Neuron (in vitro differentiated cells): ENCODE data around the gene TXLNG.
A peak's percentile ranks its signal among the peaks of the same experiment; 100 is the strongest.
"Not testable (repeated sequence)": the region's sequence is repeated elsewhere in the genome, so short reads cannot be mapped to it uniquely, and the experiment has no call there.

ENCODE experiments used
- H2AFZ ChIP-seq: one replicate; pipeline ENCODE4 v1.6.1; 2013; ENCODE audit warnings: low read depth, mild to moderate bottlenecking, inconsistent platforms, low read length, moderate library complexity
- H3K27me3 ChIP-seq: one replicate; pipeline ENCODE4 v1.6.1; 2013; ENCODE audit warnings: low read length; ENCODE audit not compliant: insufficient read depth
- H3K36me3 ChIP-seq: one replicate; pipeline ENCODE4 v1.6.1; 2013; ENCODE audit warnings: low read length; ENCODE audit not compliant: insufficient read depth
- H3K4me1 ChIP-seq: one replicate; pipeline ENCODE4 v1.6.1; 2013; ENCODE audit warnings: low read length; ENCODE audit not compliant: insufficient read depth
- H3K4me3 ChIP-seq: 2 replicates; pipeline ENCODE4 v1.5.1; 2013; ENCODE audit warnings: mild to moderate bottlenecking, low read length, moderate library complexity
- H3K9me3 ChIP-seq: one replicate; pipeline ENCODE4 v1.6.1; 2013; ENCODE audit warnings: low read length

TXLNG gene

GRCh38 chrX:16853537-16853936 lies 67.3 kb downstream of the TXLNG start:
- Histone ChIP-seq H2AFZ (no peak overlapping the region), H3K36me3 (peaks cover 59% of the 10 kb centered on the region), H3K9me3 (peaks cover 16% of the 10 kb centered on the region), H3K27me3 (no peaks in the 10 kb centered on the region), H3K4me3 (no peak overlapping the region), H3K4me1 (peaks cover 3% of the 10 kb centered on the region)

GRCh38 chrX:16855363-16856075 lies 69.3 kb downstream of the TXLNG start:
- Histone ChIP-seq H3K4me1 (peaks cover 3% of the 10 kb centered on the region), H3K36me3 (peaks cover 61% of the 10 kb centered on the region), H3K4me3 (no peak overlapping the region), H3K9me3 (peaks cover 19% of the 10 kb centered on the region), H2AFZ (no peak overlapping the region), H3K27me3 (no peaks in the 10 kb centered on the region)

GRCh38 chrX:16856076-16856404 lies 69.8 kb downstream of the TXLNG start:
- Histone ChIP-seq H3K9me3 (peaks cover 19% of the 10 kb centered on the region), H3K36me3 (peaks cover 60% of the 10 kb centered on the region)
- not testable (repeated sequence) for H2AFZ ChIP-seq, H3K27me3 ChIP-seq, H3K4me3 ChIP-seq, H3K4me1 ChIP-seq

GRCh38 chrX:16856744-16857143 lies 70.5 kb downstream of the TXLNG start:
- H3K4me3 ChIP-seq: no peak overlapping the region
- no peaks in the 10 kb centered on the region for H3K4me1 ChIP-seq
- no peaks in the 10 kb centered on the region for H3K27me3 ChIP-seq
- H3K36me3 ChIP-seq: peaks cover 67% of the 10 kb centered on the region
- H2AFZ ChIP-seq: no peak overlapping the region
- peaks cover 19% of the 10 kb centered on the region for H3K9me3 ChIP-seq

- Histone ChIP-seq H3K27me3 (peaks cover 3% of the 10 kb centered on the region), H3K36me3 (peaks cover 58% of the 10 kb centered on the region), H2AFZ (no peak overlapping the region), H3K4me1 (no peaks in the 10 kb centered on the region), H3K9me3 (peaks cover 11% of the 10 kb centered on the region), H3K4me3 (no peak overlapping the region)
Measured at GRCh38 chrX:16862829-16863228, 76.6 kb downstream of the TXLNG start.

- Histone ChIP-seq H3K4me1 (peaks cover 21% of the 10 kb centered on the region), H2AFZ (no peak overlapping the region), H3K36me3 (peaks cover 17% of the 10 kb centered on the region), H3K4me3 (peak overlapping the region; percentile 99), H3K27me3 (peaks cover 15% of the 10 kb centered on the region), H3K9me3 (no peaks in the 10 kb centered on the region)
Measured at GRCh38 chrX:16867947-16868346, 81.7 kb downstream of the TXLNG start.

GRCh38 chrX:16868920-16869319 lies 82.7 kb downstream of the TXLNG start:
- Histone ChIP-seq H2AFZ (no peak overlapping the region), H3K4me1 (peaks cover 21% of the 10 kb centered on the region), H3K36me3 (peaks cover 10% of the 10 kb centered on the region), H3K9me3 (no peaks in the 10 kb centered on the region), H3K4me3 (peak overlapping the region; percentile 99), H3K27me3 (peaks cover 19% of the 10 kb centered on the region)

GRCh38 chrX:16869393-16870094 lies 83.3 kb downstream of the TXLNG start:
- Histone ChIP-seq H3K4me1 (peaks cover 21% of the 10 kb centered on the region), H3K9me3 (no peaks in the 10 kb centered on the region), H3K27me3 (peaks cover 19% of the 10 kb centered on the region), H3K36me3 (peaks cover 8% of the 10 kb centered on the region), H2AFZ (peak overlapping the region; percentile 66), H3K4me3 (peak overlapping the region; percentile 99)

GRCh38 chrX:16870095-16870861 lies 84.0 kb downstream of the TXLNG start, which contains the start of gene RBBP7:
Gene RBBP7 (minus strand): TSS chrX:16870362. CDS start chrX:16870053, 309 bp downstream.
- Histone ChIP-seq H2AFZ (peak within 1 kb of the TSS; percentile 99), H3K36me3 (peaks cover 8% of the 10 kb centered on the region), H3K4me1 (peaks cover 21% of the 10 kb centered on the region), H3K4me3 (peak within 1 kb of the TSS; percentile 99), H3K27me3 (peaks cover 23% of the 10 kb centered on the region), H3K9me3 (no peaks in the 10 kb centered on the region)

GRCh38 chrX:16870862-16871815 lies 84.9 kb downstream of the TXLNG start:
- Histone ChIP-seq H3K27me3 (peaks cover 21% of the 10 kb centered on the region), H3K4me3 (peak overlapping the region; percentile 87)

GRCh38 chrX:16873106-16873505 lies 86.8 kb downstream of the TXLNG start:
- H3K4me3 ChIP-seq: no peak overlapping the region

More at GRCh38 chrX:16870862-16871815, 84.9 kb downstream of the TXLNG start:
- Histone ChIP-seq H2AFZ (peak overlapping the region; percentile 99), H3K36me3 (peaks cover 8% of the 10 kb centered on the region), H3K9me3 (no peaks in the 10 kb centered on the region), H3K4me1 (peaks cover 21% of the 10 kb centered on the region)

GRCh38 chrX:16874458-16875095 lies 88.3 kb downstream of the TXLNG start:
- peaks cover 10% of the 10 kb centered on the region for H3K4me1 ChIP-seq
- H2AFZ ChIP-seq: no peak overlapping the region
- H3K27me3 ChIP-seq: peaks cover 36% of the 10 kb centered on the region
- no peaks in the 10 kb centered on the region for H3K9me3 ChIP-seq
- H3K4me3 ChIP-seq: no peak overlapping the region
- no peaks in the 10 kb centered on the region for H3K36me3 ChIP-seq

More at GRCh38 chrX:16873106-16873505, 86.8 kb downstream of the TXLNG start:
- peaks cover 29% of the 10 kb centered on the region for H3K27me3 ChIP-seq
- H3K4me1 ChIP-seq: peaks cover 21% of the 10 kb centered on the region
- no peak overlapping the region for H2AFZ ChIP-seq
- H3K36me3 ChIP-seq: no peaks in the 10 kb centered on the region
- H3K9me3 ChIP-seq: no peaks in the 10 kb centered on the region
